HL-60 (cell line): Measurements from ENCODE around the gene ARHGEF1.

Source experiments
- DNase-seq, 2 experiments: peaks; one replicate each; pipeline ENCODE4 v3.0.0-alpha.2; 2010 to 2020; ENCODE audit warnings: low read depth in 1 of 2, low spot score in 1 of 2
- H3K27ac ChIP-seq: fragments of 250-450 bp; sonication (Bioruptor Pico); replicated peaks from 2 replicates; pipeline ENCODE4 v1.5.1; 2020; ENCODE audit warnings: mild to moderate bottlenecking, moderate library complexity
- H3K27me3 ChIP-seq: fragments of 250-450 bp; sonication (Bioruptor Pico); 2 replicates; pipeline ENCODE4 v1.5.1; 2021; ENCODE audit warnings: mild to moderate bottlenecking, moderate library complexity; ENCODE audit not compliant: insufficient read depth, poor library complexity, severe bottlenecking
- H3K4me3 ChIP-seq: replicated peaks from 2 replicates; pipeline ENCODE4 v1.5.1; 2011; ENCODE audit warnings: mild to moderate bottlenecking, control low read depth, low read length; ENCODE audit not compliant: insufficient read depth
- GABPA ChIP-seq: IDR thresholded peaks from 2 replicates; pipeline ENCODE4 v1.6.1; 2012; ENCODE audit warnings: low read depth
- POLR2AphosphoS5 ChIP-seq: IDR thresholded peaks from 2 replicates; pipeline ENCODE4 v1.6.1; 2012; ENCODE audit warnings: low read depth
- SPI1 ChIP-seq: IDR thresholded peaks from 2 replicates; pipeline ENCODE4 v1.6.1; 2012; ENCODE audit warnings: low read depth, mild to moderate bottlenecking, borderline replicate concordance
- TF ChIP-seq, protein P1 (sequence below): IDR thresholded peaks from one replicate; pipeline ENCODE4 v1.5.1; 2011; ENCODE audit warnings: low read length, control low read depth, inconsistent platforms; ENCODE audit not compliant: insufficient read depth
- TF ChIP-seq, protein P2 (sequence below): IDR thresholded peaks from 2 replicates; pipeline ENCODE4 v1.6.1; 2012; ENCODE audit warnings: low read depth; ENCODE audit not compliant: insufficient replicate concordance

ARHGEF1 gene

GRCh38 chr19:41864374-41864773 is 18.6 kb upstream of the ARHGEF1 start:
- TF ChIP-seq, protein P1, sequence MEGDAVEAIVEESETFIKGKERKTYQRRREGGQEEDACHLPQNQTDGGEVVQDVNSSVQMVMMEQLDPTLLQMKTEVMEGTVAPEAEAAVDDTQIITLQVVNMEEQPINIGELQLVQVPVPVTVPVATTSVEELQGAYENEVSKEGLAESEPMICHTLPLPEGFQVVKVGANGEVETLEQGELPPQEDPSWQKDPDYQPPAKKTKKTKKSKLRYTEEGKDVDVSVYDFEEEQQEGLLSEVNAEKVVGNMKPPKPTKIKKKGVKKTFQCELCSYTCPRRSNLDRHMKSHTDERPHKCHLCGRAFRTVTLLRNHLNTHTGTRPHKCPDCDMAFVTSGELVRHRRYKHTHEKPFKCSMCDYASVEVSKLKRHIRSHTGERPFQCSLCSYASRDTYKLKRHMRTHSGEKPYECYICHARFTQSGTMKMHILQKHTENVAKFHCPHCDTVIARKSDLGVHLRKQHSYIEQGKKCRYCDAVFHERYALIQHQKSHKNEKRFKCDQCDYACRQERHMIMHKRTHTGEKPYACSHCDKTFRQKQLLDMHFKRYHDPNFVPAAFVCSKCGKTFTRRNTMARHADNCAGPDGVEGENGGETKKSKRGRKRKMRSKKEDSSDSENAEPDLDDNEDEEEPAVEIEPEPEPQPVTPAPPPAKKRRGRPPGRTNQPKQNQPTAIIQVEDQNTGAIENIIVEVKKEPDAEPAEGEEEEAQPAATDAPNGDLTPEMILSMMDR = no peak
- peak; percentile 45; the same call in 1 of the 2 replicates for TF ChIP-seq POLR2AphosphoS5
- no peak for DNase-seq
- peak overlapping the region; percentile 26 for H3K27ac ChIP-seq
- no peak overlapping the region for H3K4me3 ChIP-seq
- no peaks in the 10 kb centered on the region for H3K27me3 ChIP-seq

DNA sequence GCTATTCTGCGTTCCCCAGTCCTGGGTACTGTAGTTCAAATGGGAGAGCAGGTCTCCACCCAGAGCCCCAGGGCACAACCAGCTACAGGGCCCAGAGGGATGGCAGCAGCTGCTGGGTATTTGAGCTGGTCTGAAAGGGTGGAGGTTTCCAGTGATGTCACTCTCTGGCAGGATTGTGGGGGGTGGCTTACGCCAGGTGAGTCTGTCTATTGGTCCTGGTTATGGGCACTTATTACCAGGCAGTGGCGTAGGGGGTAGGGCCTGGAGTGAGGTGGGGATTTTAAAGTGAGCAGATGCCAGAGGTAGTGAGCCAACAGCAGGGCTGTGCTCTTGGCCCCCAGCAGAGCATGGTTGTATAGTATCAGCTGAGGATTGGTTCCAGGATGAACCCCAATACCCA is 16.7 kb upstream of the ARHGEF1 start:
- no peak overlapping the region for H3K4me3 ChIP-seq
- TF ChIP-seq, protein P1 = no peak
- TF ChIP-seq POLR2AphosphoS5 (peak; percentile 63; the same call in 1 of the 2 replicates), GABPA (no peak), SPI1 (no peak)
- TF ChIP-seq, protein P2, sequence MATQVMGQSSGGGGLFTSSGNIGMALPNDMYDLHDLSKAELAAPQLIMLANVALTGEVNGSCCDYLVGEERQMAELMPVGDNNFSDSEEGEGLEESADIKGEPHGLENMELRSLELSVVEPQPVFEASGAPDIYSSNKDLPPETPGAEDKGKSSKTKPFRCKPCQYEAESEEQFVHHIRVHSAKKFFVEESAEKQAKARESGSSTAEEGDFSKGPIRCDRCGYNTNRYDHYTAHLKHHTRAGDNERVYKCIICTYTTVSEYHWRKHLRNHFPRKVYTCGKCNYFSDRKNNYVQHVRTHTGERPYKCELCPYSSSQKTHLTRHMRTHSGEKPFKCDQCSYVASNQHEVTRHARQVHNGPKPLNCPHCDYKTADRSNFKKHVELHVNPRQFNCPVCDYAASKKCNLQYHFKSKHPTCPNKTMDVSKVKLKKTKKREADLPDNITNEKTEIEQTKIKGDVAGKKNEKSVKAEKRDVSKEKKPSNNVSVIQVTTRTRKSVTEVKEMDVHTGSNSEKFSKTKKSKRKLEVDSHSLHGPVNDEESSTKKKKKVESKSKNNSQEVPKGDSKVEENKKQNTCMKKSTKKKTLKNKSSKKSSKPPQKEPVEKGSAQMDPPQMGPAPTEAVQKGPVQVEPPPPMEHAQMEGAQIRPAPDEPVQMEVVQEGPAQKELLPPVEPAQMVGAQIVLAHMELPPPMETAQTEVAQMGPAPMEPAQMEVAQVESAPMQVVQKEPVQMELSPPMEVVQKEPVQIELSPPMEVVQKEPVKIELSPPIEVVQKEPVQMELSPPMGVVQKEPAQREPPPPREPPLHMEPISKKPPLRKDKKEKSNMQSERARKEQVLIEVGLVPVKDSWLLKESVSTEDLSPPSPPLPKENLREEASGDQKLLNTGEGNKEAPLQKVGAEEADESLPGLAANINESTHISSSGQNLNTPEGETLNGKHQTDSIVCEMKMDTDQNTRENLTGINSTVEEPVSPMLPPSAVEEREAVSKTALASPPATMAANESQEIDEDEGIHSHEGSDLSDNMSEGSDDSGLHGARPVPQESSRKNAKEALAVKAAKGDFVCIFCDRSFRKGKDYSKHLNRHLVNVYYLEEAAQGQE = no peak
- H3K27ac ChIP-seq = peak overlapping the region; percentile 20; the same call in 1 of the 2 replicates
- H3K27me3 ChIP-seq = no peaks in the 10 kb centered on the region
- no peak for DNase-seq

DNA sequence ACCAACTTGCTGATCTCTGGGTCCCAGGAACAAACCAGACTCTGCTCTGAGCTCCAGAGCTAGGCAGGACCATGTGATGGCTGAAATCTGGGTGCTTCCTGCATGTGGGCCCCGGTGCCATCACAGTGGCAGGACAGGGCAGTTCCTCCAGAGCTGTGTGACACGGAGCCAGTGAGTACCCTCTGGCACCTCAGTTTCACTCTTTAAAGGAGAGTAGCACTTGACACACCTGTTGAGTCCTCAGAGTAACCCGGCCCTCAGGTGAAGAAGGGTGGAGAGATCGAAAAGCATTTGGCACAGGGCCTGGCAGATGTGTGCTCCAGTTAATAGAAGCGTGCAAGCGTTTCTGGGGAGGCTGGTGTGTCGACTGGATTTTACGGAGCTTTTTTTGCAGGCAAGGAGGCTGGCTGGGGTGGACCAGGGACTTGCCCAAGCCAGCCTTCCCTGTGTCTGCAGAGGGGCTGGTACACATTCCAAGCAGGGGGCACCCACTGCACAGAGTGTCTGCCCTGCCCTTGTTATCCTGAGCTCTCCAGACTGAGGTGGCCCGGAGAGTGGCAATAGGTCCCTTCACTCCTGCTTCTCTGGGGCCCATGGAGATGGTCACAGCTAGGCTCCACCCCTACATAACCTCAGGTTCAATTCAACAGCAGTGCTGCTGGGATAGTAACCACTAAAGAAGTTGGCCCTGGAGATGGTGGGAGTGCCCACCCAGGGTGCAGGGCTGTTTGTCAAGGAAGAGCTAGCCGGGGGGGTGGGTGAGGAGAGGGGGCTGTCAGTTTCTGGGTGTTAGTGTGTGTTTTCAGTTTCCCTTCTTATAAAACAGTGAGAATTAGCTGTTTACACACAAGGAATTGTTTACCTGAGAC is 14.6 kb upstream of the ARHGEF1 start:
- TF ChIP-seq, protein P1 = no peak
- no peak for TF ChIP-seq POLR2AphosphoS5
- TF ChIP-seq, protein P2 = no peak
- TF ChIP-seq GABPA = no peak
- no peak for TF ChIP-seq SPI1
- Histone ChIP-seq H3K27me3 (no peaks in the 10 kb centered on the region), H3K27ac (peak overlapping the region; percentile 20), H3K4me3 (no peak overlapping the region)
- no peak for DNase-seq

DNA sequence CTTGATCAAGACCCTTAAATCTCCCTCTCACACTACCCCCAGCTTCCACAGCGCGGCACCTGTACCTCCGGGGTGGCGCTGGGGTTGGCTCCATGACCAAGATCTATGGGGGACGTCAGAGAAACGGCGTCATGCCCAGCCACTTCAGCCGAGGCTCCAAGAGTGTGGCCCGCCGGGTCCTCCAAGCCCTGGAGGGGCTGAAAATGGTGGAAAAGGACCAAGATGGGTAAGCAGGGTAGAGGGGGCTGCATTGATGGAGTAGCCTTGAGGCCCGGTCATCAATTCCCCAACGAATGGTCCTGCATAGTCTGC is 14.0 kb upstream of the ARHGEF1 start:
- TF ChIP-seq GABPA (no peak), SPI1 (no peak), POLR2AphosphoS5 (no peak; the same call in 1 of the 2 replicates)
- TF ChIP-seq, protein P2 = no peak
- TF ChIP-seq, protein P1 = no peak
- H3K27ac ChIP-seq = peak overlapping the region; percentile 20
- no peak overlapping the region for H3K4me3 ChIP-seq
- DNase-seq = no peak
- H3K27me3 ChIP-seq = no peaks in the 10 kb centered on the region
